Panc1 (cell line): Measurements from ENCODE around the gene FTL.

Experiments used
- POLR2AphosphoS5 ChIP-seq: IDR thresholded peaks from 2 replicates; pipeline ENCODE4 v1.6.1; 2012; ENCODE audit warnings: mild to moderate bottlenecking, low read depth, low read length, moderate library complexity
- SIN3A ChIP-seq: IDR thresholded peaks from 2 replicates; pipeline ENCODE4 v1.6.1; 2012; ENCODE audit warnings: low read depth, mild to moderate bottlenecking, low read length, moderate library complexity, borderline replicate concordance; ENCODE audit not compliant: insufficient read depth
- TCF7L2 ChIP-seq: IDR thresholded peaks from 2 replicates; pipeline ENCODE4 v1.6.1; 2011; ENCODE audit warnings: mild to moderate bottlenecking, low read depth, low read length, inconsistent platforms
- TF ChIP-seq, protein P1 (sequence below): fragments of 450-650 bp; IDR thresholded peaks from 2 replicates; pipeline ENCODE4 v1.5.1; 2017; ENCODE audit warnings: mild to moderate bottlenecking
- TF ChIP-seq, protein P2 (sequence below), 2 experiments: IDR thresholded peaks; 2 replicates each; pipeline ENCODE4 v1.6.1; 2011 to 2012; ENCODE audit warnings: low read depth in 2 of 2, control low read depth in 1 of 2, low read length in 1 of 2, mild to moderate bottlenecking in 1 of 2, moderate library complexity in 1 of 2; ENCODE audit not compliant: insufficient read depth in 1 of 2

DNA sequence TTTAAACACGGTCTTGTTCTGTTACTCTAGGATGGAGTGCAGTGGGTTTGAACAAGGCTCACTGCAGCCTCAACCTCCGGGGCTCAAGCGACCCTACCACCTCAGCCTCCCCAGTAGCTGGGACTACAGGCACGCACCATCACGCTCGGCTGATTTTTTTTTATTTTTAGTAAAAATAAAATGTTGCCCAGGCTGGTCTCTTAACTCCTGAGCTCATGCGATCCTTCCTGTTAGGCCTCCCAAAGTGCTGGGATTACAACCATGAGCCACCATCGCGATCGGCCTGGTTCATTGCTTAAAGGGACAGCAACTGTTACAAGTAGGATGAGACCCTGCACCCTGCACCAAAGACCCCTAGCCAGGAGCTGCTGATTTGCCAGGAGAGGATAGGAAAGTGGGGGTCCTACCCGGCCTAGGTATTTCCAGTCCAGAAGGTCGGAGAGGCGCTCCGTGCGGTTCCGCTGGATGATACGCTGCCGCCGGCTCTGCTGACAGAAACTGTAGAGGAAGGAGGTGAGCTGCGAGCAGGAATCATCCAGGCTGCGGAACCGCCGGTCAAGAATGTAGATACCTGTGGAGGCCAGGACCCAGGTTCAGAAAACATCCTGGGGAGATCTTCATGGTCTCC lies 5.1 kb downstream of the FTL start:
- TF ChIP-seq, protein P1, sequence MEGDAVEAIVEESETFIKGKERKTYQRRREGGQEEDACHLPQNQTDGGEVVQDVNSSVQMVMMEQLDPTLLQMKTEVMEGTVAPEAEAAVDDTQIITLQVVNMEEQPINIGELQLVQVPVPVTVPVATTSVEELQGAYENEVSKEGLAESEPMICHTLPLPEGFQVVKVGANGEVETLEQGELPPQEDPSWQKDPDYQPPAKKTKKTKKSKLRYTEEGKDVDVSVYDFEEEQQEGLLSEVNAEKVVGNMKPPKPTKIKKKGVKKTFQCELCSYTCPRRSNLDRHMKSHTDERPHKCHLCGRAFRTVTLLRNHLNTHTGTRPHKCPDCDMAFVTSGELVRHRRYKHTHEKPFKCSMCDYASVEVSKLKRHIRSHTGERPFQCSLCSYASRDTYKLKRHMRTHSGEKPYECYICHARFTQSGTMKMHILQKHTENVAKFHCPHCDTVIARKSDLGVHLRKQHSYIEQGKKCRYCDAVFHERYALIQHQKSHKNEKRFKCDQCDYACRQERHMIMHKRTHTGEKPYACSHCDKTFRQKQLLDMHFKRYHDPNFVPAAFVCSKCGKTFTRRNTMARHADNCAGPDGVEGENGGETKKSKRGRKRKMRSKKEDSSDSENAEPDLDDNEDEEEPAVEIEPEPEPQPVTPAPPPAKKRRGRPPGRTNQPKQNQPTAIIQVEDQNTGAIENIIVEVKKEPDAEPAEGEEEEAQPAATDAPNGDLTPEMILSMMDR, result no peak
- TF ChIP-seq, protein P2, sequence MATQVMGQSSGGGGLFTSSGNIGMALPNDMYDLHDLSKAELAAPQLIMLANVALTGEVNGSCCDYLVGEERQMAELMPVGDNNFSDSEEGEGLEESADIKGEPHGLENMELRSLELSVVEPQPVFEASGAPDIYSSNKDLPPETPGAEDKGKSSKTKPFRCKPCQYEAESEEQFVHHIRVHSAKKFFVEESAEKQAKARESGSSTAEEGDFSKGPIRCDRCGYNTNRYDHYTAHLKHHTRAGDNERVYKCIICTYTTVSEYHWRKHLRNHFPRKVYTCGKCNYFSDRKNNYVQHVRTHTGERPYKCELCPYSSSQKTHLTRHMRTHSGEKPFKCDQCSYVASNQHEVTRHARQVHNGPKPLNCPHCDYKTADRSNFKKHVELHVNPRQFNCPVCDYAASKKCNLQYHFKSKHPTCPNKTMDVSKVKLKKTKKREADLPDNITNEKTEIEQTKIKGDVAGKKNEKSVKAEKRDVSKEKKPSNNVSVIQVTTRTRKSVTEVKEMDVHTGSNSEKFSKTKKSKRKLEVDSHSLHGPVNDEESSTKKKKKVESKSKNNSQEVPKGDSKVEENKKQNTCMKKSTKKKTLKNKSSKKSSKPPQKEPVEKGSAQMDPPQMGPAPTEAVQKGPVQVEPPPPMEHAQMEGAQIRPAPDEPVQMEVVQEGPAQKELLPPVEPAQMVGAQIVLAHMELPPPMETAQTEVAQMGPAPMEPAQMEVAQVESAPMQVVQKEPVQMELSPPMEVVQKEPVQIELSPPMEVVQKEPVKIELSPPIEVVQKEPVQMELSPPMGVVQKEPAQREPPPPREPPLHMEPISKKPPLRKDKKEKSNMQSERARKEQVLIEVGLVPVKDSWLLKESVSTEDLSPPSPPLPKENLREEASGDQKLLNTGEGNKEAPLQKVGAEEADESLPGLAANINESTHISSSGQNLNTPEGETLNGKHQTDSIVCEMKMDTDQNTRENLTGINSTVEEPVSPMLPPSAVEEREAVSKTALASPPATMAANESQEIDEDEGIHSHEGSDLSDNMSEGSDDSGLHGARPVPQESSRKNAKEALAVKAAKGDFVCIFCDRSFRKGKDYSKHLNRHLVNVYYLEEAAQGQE (IDR thresholded peaks at IDR 0.05; ENCODE audit: insufficient read depth in 1 of 2, low read depth in 2 of 2, low read length in 1 of 2), result no peak
- no peak for TF ChIP-seq POLR2AphosphoS5
- TF ChIP-seq TCF7L2, result no peak
- no peak for TF ChIP-seq SIN3A
